GM12865 (cell line): ENCODE measurements around the gene TRAPPC2.

Experiments used
- DNase-seq: peaks from one replicate; pipeline ENCODE4 v3.0.0; 2010; ENCODE audit warnings: low read depth
- H3K4me3 ChIP-seq: 2 replicates; pipeline ENCODE4 v1.5.1; 2011; ENCODE audit warnings: mild to moderate bottlenecking, low read depth, low read length, control low read depth
- TF ChIP-seq, protein P1 (sequence below): IDR thresholded peaks from 2 replicates; pipeline ENCODE4 v1.5.1; 2011; ENCODE audit warnings: low read length, control low read depth, low read depth, inconsistent platforms; ENCODE audit not compliant: insufficient read depth; ENCODE audit errors: missing control alignments

Gene TRAPPC2

DNA sequence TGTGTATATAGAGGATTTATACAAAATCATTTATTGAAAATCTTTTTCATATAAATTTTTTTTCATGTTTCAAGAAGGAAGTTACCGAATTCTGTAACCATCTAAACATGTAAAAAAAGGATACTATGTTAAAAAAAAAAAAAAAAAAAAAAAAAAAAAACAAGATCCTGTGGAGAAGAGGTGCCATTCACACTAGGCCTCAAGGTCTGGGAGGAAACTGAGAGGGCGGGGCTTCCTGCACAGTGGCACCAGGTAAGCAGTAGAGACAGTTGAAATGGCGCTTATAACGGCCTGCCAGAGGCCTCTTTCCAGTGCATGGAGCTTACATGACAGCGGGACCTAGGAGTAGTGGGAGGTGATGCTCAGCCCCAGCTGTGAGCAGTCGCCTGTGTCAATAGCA is 17.5 kb downstream of the TRAPPC2 start:
- TF ChIP-seq, protein P1, sequence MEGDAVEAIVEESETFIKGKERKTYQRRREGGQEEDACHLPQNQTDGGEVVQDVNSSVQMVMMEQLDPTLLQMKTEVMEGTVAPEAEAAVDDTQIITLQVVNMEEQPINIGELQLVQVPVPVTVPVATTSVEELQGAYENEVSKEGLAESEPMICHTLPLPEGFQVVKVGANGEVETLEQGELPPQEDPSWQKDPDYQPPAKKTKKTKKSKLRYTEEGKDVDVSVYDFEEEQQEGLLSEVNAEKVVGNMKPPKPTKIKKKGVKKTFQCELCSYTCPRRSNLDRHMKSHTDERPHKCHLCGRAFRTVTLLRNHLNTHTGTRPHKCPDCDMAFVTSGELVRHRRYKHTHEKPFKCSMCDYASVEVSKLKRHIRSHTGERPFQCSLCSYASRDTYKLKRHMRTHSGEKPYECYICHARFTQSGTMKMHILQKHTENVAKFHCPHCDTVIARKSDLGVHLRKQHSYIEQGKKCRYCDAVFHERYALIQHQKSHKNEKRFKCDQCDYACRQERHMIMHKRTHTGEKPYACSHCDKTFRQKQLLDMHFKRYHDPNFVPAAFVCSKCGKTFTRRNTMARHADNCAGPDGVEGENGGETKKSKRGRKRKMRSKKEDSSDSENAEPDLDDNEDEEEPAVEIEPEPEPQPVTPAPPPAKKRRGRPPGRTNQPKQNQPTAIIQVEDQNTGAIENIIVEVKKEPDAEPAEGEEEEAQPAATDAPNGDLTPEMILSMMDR = no peak
- DNase-seq = no peak
- H3K4me3 ChIP-seq = no peak overlapping the region

DNA sequence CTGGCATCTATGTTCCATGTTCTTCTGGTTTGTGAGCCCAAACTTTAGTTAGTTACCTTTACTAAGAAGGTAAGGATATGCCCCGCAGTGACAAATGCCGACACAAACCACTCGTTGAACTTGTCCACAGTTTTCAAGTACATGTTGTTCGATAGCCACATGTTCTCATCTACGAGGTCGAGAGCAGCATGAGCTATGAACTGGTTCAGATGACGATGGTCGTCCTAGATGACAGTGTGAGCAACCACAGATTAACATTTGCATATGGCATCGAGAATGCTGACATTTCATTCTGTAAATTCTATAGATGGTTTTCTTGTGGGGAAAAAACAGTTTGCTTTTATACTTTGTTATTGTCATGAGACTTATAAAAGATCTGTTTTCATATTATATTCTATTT is 18.0 kb downstream of the TRAPPC2 start:
- no peak overlapping the region for H3K4me3 ChIP-seq
- TF ChIP-seq, protein P1 = no peak
- DNase-seq = no peak

DNA sequence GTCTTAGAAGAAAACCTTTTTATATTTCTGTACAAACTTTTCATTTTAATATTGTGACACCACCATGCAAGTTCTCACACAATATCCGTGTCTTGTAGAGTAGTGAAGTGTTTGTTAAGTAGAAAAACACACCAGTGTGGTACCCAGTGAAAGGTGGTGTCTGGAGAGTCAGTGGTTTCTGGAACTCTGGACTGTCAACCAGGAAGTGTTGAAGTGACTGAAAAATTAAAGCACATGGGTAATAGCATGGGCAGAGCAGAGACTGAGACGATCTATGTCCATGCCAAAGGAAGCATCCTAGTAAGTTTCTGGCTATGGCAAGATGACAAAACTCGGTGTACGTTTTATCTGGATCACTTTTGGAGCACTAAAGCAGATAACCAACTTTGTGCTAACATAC is 23.3 kb downstream of the TRAPPC2 start:
- no peak for DNase-seq
- no peak overlapping the region for H3K4me3 ChIP-seq
- TF ChIP-seq, protein P1 = no peak

DNA sequence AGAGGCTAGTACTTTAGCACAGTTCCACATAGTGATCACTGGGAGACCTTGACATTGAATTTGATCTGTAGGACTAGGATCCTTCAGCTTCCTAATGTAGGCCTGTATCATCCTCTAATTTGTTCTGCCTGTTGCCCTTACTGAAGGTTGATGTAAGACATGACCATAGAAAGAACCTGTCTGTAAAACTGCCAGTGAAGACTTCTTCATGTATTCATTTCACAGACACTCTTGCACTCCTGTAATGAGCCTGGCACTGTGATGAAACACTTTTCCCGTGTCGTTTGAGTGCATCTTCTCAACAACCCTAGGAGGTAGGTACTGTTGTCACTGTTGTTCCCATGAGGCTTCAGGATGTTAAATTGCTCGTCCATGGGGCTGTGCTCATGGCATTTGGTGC is 30.8 kb downstream of the TRAPPC2 start:
- TF ChIP-seq, protein P1 = no peak
- no peak for DNase-seq
- H3K4me3 ChIP-seq = no peak overlapping the region

DNA sequence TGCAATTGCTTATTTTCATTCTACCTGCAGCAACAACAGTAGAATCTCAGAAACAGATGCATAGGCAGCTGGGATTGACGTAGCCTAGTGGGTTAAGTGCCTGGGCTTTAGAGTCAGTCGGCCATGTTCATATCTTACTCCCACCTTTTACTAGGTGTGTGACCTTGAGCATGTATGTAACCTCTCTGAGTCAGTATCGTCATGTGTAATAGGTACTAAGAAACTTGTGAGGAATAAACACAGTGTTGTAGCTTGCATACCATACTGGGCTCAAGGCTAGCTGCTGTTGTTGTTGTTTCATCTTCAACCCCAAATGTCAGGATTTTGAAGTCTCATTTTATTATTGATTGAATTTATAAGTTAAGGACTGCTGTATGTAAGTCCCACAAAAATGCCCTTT is 31.3 kb downstream of the TRAPPC2 start:
- TF ChIP-seq, protein P1 = no peak
- H3K4me3 ChIP-seq = no peak overlapping the region
- no peak for DNase-seq

DNA sequence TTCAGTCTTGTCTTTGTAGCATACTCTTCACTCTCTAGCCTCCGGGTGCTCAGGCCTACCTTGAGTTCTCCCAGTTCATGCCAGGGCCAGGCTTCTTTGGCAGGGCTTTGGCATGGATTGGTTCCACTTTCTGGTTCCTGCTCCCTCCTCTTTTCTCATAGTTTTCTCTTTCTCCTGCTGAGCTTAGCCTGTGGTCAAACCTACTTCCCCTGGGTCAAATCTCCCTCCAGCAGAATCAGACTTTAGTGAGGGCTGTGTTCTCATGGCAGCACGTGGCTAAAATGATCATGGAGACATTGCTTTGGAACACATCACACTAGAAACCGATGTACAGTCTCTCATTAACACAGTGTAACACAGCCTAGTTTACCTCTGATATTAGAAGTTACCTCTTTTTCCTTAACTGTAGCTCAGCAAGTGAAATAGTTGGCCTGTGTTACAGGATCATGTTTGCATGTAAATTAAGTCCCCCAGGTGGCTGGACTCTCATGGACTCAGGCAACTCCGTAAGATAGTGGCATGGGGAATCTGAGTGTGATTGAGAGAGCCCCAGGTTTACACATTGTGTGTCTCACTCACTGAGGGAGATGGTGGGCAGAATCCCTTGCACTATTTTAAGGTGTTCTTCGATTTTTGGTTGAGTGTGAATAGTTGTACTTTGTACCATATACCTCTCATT is 32.2 kb downstream of the TRAPPC2 start:
- TF ChIP-seq, protein P1 = no peak
- no peak overlapping the region for H3K4me3 ChIP-seq
- DNase-seq = no peak

DNA sequence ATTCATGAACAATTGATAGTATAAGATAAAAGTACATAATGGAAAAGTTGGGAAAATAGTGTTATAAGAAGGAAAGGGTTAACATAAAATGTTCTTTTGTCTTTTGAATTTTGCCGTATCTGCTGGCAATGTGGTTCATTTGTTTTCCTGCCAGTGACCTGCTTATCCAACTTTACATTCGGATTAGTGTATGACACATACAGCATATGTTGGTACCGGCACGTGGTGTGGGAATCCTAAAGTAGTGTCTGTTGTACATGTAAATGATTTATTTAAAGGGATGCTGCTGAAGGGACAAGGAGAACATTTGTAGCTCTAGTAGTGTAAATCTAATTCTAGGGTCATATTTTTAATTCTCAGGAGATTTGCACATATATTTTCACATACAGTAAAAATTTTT is 34.0 kb downstream of the TRAPPC2 start:
- TF ChIP-seq, protein P1 = no peak
- no peak overlapping the region for H3K4me3 ChIP-seq
- DNase-seq = no peak
